EH (cell line): ENCODE data around the gene MBNL2.
A peak's percentile ranks its signal among the peaks of the same experiment; 100 is the strongest.

Source experiments
- DNase-seq: peaks from one replicate; pipeline ENCODE4 v3.0.0-alpha.2; 2015; ENCODE audit warnings: low read depth

The MBNL2 gene

DNA sequence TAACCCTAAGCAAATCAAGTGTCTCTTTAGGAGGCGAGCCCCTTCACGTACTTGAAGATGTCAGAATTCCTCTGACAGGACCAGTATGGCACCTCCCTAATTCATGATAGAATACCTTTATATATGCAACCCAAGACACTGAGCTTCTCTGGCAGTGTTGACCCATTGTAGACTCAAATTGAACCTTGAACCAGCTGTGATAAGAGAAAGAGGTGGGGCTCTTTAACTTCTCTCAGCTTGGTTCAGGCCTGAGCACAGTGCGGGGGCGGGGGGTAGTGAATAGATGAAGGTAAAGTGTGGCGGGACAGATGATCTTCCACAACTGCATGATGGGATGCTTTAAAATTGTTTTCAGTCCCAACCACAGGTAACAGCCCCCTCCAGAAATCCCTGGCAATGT lies 12.1 kb downstream of the MBNL2 start:
- no peak for DNase-seq

DNA sequence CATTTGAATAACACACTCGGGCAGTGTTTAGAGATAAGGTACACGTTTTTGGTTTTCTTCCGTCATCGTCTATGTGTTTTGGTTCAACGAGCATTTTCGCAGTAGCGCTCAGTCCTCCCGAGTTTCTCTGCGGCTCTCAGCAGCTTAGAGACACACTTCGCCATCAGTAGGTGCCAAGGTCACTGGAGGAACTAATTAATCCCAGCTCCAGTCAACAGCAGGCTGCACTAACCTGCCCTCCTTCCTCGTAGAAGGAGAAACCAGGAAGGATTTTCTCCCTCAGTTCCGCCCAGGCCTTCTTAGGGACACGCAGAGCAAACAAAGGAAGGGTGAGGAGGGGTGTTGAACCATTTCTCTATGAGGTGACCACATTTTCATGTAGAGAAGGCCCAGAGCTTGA lies 12.6 kb downstream of the MBNL2 start:
- no peak for DNase-seq

DNA sequence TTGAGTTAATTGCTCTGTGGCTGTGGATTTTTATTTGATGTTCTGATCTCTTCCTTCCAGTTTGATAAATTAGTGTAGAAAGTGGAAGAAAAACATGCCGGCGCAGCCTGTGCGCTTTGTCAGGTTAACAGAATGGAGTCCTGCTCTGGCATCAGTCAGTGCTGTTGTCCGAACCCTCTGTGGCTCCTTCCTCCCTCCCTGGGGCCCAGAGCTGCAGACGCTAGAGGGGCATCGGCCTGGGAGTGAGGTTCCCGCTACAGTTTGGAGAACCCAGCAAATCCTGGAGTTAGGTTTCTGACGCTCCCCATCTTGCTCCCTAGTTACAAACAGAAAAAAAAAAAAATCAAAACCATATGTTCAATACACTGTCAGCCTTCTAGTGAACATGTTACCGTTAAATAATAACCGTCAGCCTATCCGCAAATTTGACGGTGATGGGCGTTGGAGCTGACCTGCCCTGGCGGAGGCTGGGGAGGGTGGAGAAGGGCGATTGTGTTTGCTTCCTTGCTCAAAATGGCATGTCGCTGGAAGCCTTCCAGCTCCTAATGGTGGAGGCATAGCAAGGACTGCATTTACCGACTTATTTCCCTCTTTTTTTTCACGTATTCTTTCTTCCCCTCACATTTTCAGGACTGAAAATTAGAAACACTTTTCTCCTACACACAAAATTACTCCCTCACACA lies 13.6 kb downstream of the MBNL2 start:
- DNase-seq: no peak

DNA sequence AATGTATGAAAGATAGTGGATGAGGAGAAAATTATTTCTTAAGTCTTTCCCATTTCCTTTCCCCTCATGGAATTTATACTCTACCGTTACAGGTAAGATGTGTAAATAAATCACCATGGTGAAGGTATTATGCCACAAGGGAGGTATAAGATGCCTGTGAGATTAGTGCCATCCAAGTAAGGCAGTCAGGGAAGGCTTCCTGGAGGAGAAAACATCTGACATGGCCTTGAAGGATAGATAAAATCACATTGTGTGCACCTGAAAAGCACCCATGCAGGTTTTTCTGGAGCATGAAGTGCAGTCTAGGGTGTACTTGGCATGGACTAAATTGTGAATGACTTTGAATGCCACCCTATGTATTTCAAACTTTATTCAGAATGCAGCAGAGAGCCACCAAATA lies 15.3 kb downstream of the MBNL2 start:
- DNase-seq: no peak

DNA sequence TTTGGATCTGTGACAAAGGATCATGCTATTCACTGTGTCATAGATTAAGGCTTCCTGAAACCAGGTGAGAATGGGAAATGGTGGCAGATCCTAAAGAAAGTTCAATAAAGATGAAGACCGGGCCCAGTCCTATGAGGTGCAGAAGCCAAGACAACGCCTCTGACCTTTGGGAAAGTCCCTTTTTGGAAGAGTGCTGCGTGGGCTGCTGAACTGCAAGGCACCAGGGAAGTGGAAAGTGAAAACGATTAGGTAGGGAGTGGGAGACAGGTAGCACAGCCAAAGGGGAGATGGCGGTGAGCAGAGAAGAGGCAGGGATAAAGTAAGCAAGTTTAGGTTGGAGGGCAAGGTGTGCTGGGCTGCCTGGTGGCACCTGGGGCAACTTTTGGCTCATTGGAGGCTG lies 16.3 kb downstream of the MBNL2 start:
- DNase-seq: no peak

DNA sequence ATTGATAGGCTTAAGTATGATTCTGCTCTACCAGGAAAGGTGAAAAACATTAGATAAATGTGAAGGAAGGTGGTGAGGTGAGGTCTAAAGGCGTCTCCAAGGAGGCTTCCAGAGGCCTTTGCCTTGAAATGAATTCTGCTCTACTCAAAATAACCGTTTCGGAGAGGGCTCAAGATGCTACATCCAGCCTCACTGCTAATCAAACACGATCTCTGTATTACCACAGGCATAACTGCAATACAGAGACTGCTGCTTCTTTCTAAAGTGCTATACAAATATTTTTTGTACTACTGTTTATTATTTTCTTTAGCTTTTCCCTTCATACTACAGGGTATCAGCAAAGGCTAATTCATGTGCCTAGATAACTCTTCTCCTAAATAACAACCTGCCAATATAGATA lies 16.8 kb downstream of the MBNL2 start:
- DNase-seq: no peak

DNA sequence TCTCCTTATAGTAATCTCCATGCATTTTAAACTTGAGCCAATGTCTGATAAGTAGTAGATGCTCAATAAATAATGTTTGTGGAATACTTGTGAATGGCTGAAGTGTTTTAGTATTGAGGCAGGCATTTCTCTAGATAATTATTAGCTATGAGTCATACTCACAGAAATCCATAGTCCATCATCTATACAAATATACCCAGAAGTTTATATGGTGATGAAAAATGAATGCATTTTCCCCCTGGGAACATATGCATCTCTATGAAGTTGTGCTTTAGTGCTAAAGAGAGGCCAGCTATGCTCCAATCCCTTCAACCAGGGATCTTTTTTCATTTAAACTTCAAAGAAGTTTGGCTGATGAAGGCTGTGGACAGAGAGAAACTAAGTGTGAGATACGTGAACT lies 17.2 kb downstream of the MBNL2 start:
- peak; percentile 29 for DNase-seq

DNA sequence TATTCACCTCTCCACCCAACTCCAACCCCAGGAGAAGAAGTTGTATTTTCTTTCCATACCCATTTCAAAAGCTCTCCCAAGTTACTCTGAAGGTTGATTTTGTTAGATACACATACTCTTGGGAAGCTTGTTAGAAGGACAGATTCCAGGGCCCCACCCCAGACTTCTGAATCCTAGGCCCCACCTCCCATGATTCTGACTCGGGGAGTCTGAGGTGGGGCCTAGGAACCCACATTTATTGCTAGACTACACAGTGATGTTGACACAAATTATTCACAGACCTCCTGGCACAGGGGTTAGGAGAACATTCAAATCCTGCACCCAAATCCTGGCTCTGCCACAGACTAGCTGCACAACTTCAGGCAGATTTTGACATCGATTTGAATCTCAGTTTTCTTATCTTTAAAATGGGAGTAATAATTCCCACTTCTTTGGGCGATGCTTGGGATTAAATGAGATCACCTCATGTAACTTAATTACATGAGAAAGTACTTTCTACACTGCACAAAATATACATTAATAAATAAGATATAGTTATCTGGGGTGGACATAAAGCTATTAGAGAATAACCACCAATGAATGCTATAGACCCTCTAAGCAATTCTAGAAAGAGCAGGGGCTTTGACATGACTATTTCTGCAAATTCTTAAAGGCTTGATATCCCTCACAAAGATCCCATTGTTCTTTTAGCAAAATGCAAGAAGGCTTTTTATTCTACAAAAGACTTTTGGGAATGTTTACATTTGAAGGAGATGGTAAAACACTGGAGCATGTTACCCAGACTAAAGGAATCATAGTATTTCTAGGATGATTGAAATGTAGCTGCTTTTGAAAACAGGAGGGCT lies 18.0 kb downstream of the MBNL2 start:
- no peak for DNase-seq

DNA sequence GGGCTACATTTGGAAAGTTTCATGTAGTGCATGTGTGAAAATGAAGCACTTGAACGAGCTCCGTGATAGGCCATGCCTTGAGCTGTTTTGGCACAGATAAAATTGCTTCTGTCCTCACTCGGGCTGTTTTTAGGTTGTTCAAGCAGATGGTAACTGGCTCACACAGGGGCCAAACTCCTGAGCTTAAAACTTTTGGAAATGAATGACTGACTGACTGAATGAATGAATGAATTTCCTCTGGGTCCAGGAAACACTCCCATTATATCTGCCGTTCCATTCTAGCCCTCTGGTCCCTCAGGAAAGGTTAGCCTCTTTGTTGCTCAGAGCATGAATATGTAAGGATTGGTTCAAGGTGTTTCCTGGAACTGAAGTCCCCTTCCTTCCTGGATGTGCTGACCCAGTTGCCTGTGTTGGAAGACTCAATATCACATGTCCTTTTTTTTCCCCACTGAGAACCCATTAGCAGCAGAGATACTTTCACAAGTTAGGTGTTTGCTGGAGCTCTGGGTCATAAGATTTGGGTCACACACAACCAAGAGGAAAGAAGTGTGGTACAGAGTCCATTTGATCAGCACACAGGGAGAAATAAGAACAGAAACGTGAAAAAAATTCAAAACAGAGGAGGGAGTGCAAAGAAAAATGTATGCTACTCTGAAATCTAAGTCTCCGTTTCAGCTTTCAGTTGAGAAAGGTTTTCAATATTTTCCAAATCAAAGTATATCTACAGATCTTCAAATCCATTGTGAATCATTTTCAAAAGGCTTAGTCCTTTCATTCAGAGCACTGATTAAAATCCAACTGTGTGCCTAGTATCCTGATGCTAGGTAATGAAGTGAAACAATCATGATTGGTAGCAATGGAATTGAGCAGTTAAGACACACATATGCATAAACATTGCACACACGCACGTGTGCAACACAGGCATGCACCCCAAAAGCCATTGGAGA lies 18.9 kb downstream of the MBNL2 start:
- no peak for DNase-seq

DNA sequence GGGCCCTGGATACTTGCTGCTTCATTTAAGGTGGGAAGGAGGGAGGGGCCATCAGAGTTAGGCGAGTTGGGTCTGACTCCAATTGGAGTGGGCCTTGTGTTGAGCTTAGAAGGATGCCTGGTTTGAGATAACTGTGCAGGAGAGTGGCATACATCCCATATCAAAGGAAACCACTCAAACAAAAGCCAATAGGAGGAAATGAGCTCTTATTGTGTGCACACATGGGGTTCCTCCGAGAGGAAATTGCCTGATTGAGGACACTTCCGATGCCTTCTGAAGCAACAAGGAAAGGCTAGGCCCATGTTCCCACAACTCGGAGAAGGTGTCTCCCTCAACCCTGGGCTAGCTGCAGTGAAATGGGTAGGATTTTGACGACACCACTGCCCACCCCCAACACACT lies 19.6 kb downstream of the MBNL2 start:
- DNase-seq: no peak

DNA sequence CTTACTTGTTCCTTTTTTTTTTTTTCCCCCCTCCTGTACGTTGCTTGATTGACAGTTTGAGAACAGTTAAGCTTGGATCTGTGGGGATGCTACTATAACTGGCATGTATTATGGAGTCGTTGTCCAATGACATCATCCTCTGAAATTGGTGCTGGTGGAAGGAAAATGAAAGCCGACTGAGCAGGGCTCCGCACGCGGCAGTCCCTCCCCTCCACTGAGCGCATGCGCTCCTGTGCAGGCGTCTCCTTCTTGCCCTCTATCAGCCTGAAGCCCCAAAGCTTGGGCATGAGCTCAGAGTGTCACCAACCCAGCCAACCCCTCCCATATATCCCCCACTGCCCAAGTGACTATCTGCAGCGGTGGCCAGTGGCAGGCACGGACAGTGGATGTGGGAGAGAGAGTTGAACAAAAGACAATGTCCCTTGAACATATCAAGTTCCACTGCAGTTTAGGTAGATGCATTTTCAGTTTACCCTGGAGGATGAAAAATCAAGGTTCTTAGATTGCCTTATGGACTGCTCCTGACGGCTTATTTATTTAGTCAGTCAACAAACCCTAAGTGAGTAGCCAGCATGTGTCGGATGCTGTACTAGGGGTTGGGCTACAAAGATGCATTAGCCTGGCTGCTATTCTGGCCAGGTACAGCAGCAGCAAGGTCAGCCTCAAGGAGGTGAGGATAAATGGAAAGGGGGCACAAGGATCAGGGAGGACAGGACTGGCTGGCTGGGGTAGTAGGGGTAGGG lies 20.8 kb downstream of the MBNL2 start:
- no peak for DNase-seq

DNA sequence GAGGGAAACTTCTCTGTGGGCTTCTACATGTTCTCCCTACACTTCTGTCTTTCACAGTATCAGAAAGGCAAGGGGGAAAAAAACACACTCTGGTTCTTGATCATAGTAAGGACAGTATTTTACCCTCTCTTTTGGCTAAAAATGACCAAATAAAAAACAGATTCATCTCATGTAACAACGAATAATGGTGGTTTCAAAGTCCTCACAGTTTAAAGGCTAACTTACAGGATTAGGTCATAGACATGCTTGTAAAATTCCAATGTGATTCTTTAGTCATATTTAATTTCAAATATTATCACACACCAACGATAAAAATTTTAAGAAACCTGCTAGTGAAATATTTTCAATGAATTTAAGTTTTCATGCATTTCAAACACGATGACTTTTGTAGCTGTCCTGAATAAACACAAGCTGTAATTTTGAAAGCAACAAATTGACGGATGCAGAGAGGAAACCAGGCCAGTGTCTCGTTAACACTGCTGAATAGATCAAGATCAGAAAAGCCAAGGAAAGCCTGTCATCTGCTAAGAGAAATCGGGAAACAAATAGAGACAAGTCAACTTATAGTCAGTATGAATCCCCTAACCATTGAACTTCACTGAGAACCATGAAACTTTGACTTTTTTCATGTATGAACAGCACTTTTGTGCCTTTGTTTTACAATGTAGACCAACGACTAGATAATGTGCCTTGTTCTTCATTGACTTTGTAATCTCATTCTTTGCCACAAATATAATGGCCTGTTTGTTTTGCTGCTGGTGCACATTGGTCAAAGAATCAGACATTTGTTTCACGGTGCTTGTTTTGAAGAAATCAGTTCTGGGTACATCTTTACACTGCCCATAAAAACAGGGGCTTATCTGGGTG lies 22.0 kb downstream of the MBNL2 start:
- no peak for DNase-seq

DNA sequence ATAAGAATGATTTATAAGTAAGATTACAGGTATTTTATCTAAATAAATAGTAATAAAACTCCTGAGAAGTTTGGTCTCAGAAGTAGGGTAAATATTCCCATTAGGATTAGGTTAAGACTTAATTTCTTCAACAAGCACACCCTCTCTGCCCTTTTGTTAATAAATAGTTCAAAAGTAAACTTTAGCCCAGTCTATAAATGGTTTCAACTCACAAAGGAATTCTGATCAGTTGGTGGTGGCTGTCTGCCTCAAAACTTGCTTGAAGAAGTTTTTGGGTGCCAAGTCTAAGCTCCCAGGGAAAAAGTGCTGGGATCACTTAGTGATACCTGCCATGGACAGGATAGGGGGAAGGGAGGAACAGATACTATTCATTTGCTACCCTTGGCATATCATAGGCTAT lies 22.9 kb downstream of the MBNL2 start:
- DNase-seq: no peak

DNA sequence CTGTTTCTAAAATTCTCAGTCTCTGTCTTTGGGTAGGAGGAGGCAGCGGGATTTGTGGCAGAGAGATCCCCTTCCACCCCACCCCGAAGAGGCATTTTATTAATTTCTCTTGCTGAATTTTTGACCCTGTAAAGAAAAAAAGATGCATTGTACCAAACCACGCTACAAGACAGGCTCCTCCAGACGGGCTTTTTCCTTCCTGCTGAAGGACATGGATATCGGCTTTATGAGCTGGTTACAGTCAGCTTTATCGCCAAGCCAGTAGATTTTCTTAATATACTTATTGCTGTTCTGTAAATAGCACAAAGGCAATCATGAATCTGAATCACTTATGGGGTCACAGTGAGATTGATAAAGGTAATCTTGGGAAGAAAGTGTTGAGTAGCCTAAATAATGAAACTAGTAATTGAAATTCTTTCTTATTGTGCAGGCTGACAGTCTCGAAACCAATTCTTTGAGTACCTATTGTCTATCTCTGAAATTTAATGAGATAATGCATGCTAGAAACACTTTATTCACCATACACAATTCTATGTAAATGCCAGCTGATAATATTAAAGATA lies 24.5 kb downstream of the MBNL2 start:
- DNase-seq: no peak

DNA sequence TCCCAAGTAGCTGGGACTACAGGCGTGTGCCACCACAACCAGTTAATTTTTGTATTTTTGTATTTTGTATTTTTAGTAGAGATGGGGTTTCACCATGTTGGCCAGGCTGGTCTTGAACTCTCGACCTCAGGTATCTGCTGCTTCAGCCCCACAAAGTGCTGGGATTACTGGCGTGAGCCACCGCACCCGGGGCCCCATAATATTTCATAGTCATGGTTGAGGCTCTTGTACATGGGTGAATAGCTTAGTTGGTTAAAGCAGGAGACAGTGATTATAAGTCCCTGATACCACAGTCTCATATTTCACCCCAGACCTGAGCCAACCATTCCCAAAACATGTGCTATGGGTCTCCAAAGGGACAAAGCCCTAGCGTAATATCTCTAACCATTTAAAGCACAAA lies 26.1 kb downstream of the MBNL2 start:
- no peak for DNase-seq

DNA sequence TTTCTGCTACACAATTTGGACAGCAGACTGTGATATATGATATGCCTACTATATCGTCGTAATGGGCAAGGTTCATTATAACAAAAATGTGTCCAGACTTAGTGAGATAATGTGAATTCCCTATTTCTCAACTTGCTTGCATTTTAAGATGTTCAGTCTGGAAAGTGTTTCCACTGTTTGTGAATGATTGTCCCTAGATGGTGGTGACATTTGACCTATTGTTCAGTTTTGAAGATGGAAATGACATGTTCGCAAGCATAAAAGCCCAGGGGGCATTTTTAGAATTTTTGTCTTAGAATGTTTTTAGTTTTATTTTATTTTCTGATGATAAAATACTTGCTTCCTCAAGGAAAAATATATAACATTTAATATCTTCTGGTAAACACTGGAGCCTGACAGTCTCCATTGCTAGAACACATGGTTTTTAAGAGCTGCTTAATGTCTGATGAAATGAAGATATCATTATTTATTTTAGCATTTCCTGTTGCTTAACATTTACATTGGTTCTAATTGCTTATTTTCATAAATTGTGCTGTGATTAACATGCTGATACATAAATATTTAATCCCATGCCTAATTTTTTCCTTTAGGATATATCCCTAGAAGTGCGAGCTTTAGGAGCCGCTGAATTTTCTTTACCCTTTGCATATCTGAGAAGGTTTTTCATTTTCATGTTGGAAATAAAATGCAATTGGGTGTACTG lies 27.1 kb downstream of the MBNL2 start:
- DNase-seq: no peak

DNA sequence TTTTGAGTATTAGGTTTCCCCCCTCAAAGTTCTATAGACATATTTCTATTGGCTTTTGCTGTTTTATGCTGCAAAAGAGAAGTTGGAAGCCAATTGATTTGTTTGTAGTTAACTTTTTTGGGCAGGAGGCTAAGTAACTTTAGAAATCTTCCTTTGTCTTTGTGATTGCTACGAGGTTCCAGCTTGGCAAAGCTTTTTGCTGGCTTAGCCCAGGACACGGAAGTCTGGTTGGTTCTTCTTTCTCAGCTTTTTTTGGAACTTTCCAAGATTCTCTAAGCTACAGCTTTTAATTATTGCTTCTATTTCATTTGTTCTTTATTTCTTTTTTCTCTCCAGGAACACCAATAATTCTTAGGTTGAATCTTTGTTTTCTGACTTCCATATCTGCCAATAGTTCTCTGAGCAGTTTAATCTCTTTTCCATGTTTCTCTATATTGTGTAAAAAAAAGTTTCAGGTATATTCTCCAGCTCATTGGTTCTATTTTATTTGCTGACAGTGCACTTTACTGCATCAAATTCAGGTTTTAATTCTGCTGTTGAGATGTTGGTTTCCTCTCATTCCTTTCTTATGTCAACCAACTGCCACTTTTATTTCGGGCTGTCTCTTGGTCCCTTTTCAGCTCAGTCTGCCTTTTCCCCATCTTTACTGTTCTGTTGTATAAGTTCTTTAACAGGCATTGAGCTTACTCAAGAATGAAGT lies 27.8 kb downstream of the MBNL2 start:
- DNase-seq: no peak

DNA sequence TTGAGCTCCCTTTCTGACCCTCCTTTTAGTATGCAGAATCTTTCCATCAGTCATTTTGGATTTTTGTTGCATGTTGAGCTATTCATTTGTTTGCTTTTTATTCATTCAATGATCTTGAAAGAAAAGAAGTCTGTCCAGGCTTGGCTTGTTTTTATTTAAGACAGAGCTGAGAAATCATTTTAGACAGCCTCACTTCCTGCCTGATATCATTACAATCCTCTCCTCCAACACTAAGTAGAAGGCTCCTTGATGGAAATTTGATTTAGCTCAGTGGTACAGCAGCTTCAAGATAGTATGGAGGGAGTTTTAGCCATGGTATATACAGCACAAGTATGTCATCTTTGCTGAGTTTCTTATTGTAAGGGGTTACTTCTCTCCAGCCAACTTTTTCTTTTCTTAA lies 28.4 kb downstream of the MBNL2 start:
- DNase-seq: no peak

DNA sequence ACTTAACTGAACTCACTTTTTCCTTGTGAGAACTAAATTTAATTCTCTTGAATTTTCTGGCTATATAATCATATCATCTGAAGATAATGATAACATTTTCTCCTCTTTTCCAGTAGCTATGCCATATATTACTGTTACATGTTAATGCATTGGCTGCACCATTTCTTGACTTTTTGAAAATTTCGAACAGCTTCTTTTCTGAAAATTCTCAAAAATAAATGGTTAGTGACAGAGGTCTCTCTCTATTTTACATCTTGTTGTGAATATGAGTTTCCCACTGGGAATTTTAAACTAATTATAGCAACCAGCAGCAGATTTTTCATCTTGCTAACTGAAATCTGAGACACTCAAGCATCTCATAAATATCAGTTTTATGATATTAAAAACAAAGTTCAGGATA lies 30.6 kb downstream of the MBNL2 start:
- DNase-seq: no peak
